HepG2 (cell line): ENCODE data around the gene HCK. TPM values are rescaled to one million over a fixed set of nuclear protein-coding genes. Genes with fewer than 3 reads are reported as not detected.

ENCODE experiments used
- ATM ChIP-seq: fragments of 450-650 bp; IDR thresholded peaks from 2 replicates; pipeline ENCODE4 v1.7.1; 2017; ENCODE audit warnings: mild to moderate bottlenecking, borderline replicate concordance
- EHMT2 ChIP-seq: fragments of 200-600 bp; sonication (generic); IDR thresholded peaks from 2 replicates; pipeline ENCODE4 v1.7.0; 2017; ENCODE audit warnings: antibody characterized with exemption, low read depth, low read length, borderline replicate concordance
- ELF3 ChIP-seq: IDR thresholded peaks from 2 replicates; pipeline ENCODE4 v1.6.1; 2016; ENCODE audit warnings: missing genetic modification reagents, missing compliant biosample characterization
- IRF9 ChIP-seq: sonication (generic); formaldehyde crosslinking; IDR thresholded peaks from 2 replicates; pipeline ENCODE4 v1.8.0; 2022; ENCODE audit warnings: missing genetic modification reagents, mild to moderate bottlenecking, borderline replicate concordance
- MEF2D ChIP-seq: sonication (generic); formaldehyde crosslinking; IDR thresholded peaks from 2 replicates; pipeline ENCODE4 v1.5.1; 2020; ENCODE audit warnings: mild to moderate bottlenecking, missing genetic modification reagents
- NBN ChIP-seq: fragments of 450-650 bp; conservative IDR thresholded peaks from 2 replicates; pipeline ENCODE4 v1.6.1; 2017
- POGK ChIP-seq: sonication (generic); formaldehyde crosslinking; conservative IDR thresholded peaks from 2 replicates; pipeline ENCODE4 v1.8.0; 2022; ENCODE audit warnings: mild to moderate bottlenecking, moderate library complexity, missing genetic modification reagents
- RAD21 ChIP-seq: fragments of 450-650 bp; formaldehyde crosslinking; IDR thresholded peaks from 2 replicates; pipeline ENCODE4 v1.5.0; 2020; ENCODE audit warnings: mild to moderate bottlenecking
- SP5 ChIP-seq: IDR thresholded peaks from 2 replicates; pipeline ENCODE4 v1.6.1; 2016; ENCODE audit warnings: low read depth, borderline replicate concordance
- SUZ12 ChIP-seq: fragments of 150-350 bp; IDR thresholded peaks from 2 replicates; pipeline ENCODE4 v1.6.1; 2014; ENCODE audit warnings: low read depth, low read length
- TCF7 ChIP-seq: sonication (generic); IDR thresholded peaks from 2 replicates; pipeline ENCODE4 v1.6.1; 2016; ENCODE audit warnings: antibody characterized with exemption, low read depth
- ZBTB10 ChIP-seq: sonication (generic); formaldehyde crosslinking; IDR thresholded peaks from 2 replicates; pipeline ENCODE4 v1.4.0; 2020; ENCODE audit warnings: missing genetic modification reagents, borderline replicate concordance
- ZFP91 ChIP-seq: sonication (generic); formaldehyde crosslinking; IDR thresholded peaks from 2 replicates; pipeline ENCODE4 v1.9.0; 2022; ENCODE audit warnings: missing genetic modification reagents, mild to moderate bottlenecking, borderline replicate concordance
- ZNF512B ChIP-seq: sonication (generic); formaldehyde crosslinking; IDR thresholded peaks from 2 replicates; pipeline ENCODE4 v1.5.1; 2020; ENCODE audit warnings: missing genetic modification reagents, mild to moderate bottlenecking, borderline replicate concordance
- ZNF644 ChIP-seq: IDR thresholded peaks from 2 replicates; pipeline ENCODE4 v1.6.1; 2016; ENCODE audit warnings: low read depth
- polyA plus RNA-seq, 8 experiments: library from polyadenylated mRNA; depleted of rRNA in 3 of 8; stranded (reverse) in 7 of 8; unstranded in 1 of 8; fragments of >200 nt; fragmentation: Illumina TruSeq in 4 of 8; extraction: Trizol in 4 of 8; gene quantifications; 2 replicates each; pipeline versions ENCODE4 v1.2.1 to v1.2.3, GENCODE V29; 2011 to 2016; ENCODE audit warnings: low read depth in 4 of 8, missing spikeins in 1 of 8, mixed read lengths in 1 of 8; ENCODE audit not compliant: insufficient read depth in 1 of 8
- total RNA-seq, 5 experiments: library from RNA; depleted of rRNA; stranded (reverse); fragments of >200 nt; fragmentation: Illumina TruSeq; extraction: Trizol; gene quantifications; 2 replicates each; pipeline ENCODE4 v1.2.3, GENCODE V29; 2016; ENCODE audit warnings: low read depth in 1 of 5

The HCK gene
- total and polyA plus RNA-seq, 2 of the 13 experiments (the other 11 are each of a cell fraction or from before 2014, with no cell fraction given) = 0.04 TPM; not detected in 1

GRCh38 chr20:32028647-32029372 lies 23.2 kb upstream of the HCK start (continued):
- peak; percentile 85 for TF ChIP-seq MEF2D
- peak; percentile 96; the same call in 1 of the 2 replicates for TF ChIP-seq ZNF512B
- TF ChIP-seq EHMT2 = no peak
- no peak for TF ChIP-seq ZBTB10
- no peak for TF ChIP-seq NBN
- TF ChIP-seq ATM = no peak
- no peak for TF ChIP-seq RAD21 (CRISPR knock-in tag)
- no peak for TF ChIP-seq SP5 (CRISPR knock-in tag)
- TF ChIP-seq POGK (CRISPR knock-in tag) = no peak
- TF ChIP-seq TCF7 = no peak
- peak; percentile 67; the same call in 1 of the 2 replicates for TF ChIP-seq ELF3 (CRISPR knock-in tag)
- no peak; the same call in 1 of the 2 replicates for TF ChIP-seq ZFP91 (CRISPR knock-in tag)
- TF ChIP-seq SUZ12 = no peak
- no peak for TF ChIP-seq ZNF644
- peak; percentile 75; the same call in 1 of the 2 replicates for TF ChIP-seq IRF9
